Cardiac fibroblast (primary cell): ENCODE measurements around the gene RPS6KA5.
"Not testable (repeated sequence)": the region's sequence is repeated elsewhere in the genome, so short reads cannot be mapped to it uniquely, and the experiment has no call there.

ENCODE experiments used
- DNase-seq, 2 donors: peaks; one replicate each; pipeline versions ENCODE4 v3.0.0 to v3.0.0-alpha.2; 2010; ENCODE audit warnings: low read depth in 2 of 2
- H3K4me3 ChIP-seq, 2 donors: replicated peaks in 1 of 2; 1 replicate in 1 of 2; 2 replicates in 1 of 2; pipeline ENCODE4 v1.5.1; 2011; ENCODE audit warnings: low read depth in 2 of 2, low read length in 2 of 2, mild to moderate bottlenecking in 2 of 2, moderate library complexity in 1 of 2
- CTCF ChIP-seq: IDR thresholded peaks from one replicate; pipeline ENCODE4 v1.5.1; 2011; ENCODE audit warnings: low read depth, mild to moderate bottlenecking, low read length, inconsistent platforms

The RPS6KA5 gene

DNA sequence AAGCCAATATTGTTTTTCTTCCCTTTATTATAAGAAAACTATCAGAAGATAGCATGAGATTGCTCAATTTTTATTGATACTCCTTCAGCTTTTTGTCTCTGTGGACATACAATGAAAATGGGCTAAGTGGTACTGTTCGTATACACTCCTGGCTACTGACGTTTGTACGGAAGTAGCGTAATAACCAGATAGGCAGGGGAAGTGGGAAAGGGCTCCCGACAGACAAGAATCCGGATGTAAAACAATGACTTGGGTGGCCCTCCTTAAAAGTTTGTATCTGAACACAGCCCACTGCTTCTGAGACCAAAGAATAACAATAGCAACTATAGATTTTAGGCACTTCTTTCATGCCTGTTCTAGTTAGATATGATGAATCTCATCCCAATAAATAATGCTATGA lies 99.6 kb downstream of the RPS6KA5 start:
- H3K4me3 ChIP-seq: no peak overlapping the region
- no peak for TF ChIP-seq CTCF
- DNase-seq: no peak

GRCh38 chr14:90959344-90959743 lies 101.1 kb downstream of the RPS6KA5 start:
- TF ChIP-seq CTCF: no peak
- H3K4me3 ChIP-seq: no peak overlapping the region
- no peak for DNase-seq

GRCh38 chr14:90956273-90956672 lies 104.2 kb downstream of the RPS6KA5 start:
- no peak for TF ChIP-seq CTCF
- no peak for DNase-seq
- no peak overlapping the region for H3K4me3 ChIP-seq

DNA sequence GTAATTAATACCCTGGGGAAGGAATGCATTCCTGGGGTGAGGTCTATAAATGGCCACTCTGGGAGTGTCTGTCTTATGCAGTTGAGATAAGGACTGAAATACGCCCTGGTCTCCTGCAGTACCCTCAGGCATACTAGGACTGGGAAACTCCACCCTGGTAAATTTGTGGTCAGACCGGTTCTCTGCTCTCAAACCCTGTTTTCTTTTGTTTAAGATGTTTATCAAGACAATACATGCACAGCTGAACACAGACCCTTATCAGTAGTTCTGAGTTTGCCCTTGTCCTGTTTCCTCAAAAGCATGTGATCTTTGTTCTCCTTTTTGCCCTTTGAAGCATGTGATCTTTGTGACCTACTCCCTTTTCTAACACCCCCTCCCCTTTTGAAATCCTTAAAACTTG lies 106.8 kb downstream of the RPS6KA5 start:
- DNase-seq, H3K4me3 ChIP-seq: not testable (repeated sequence)

GRCh38 chr14:90943367-90943766 lies 117.1 kb downstream of the RPS6KA5 start:
- no peak for DNase-seq
- H3K4me3 ChIP-seq: no peak overlapping the region
- no peak for TF ChIP-seq CTCF

GRCh38 chr14:90942511-90942910 lies 117.9 kb downstream of the RPS6KA5 start:
- no peak for TF ChIP-seq CTCF
- H3K4me3 ChIP-seq: no peak overlapping the region
- DNase-seq: no peak

GRCh38 chr14:90941706-90942105 lies 118.7 kb downstream of the RPS6KA5 start:
- no peak for DNase-seq
- H3K4me3 ChIP-seq: no peak overlapping the region
- no peak for TF ChIP-seq CTCF
